HEK293T (cell line): ENCODE data around the gene RCAN3.
"Not testable (repeated sequence)": the region's sequence is repeated elsewhere in the genome, so short reads cannot be mapped to it uniquely, and the experiment has no call there.

Experiments used
- ARNT ChIP-seq: fragments of 450-650 bp; IDR thresholded peaks from 2 replicates; pipeline ENCODE4 v1.6.1; 2017; ENCODE audit warnings: mild to moderate bottlenecking
- BHLHE40 ChIP-seq: fragments of 450-650 bp; IDR thresholded peaks from 2 replicates; pipeline ENCODE4 v1.6.1; 2016; ENCODE audit warnings: mild to moderate bottlenecking, moderate library complexity, borderline replicate concordance
- CTBP1 ChIP-seq: fragments of 450-650 bp; IDR thresholded peaks from 2 replicates; pipeline ENCODE4 v1.6.1; 2016; ENCODE audit warnings: borderline replicate concordance
- ELF4 ChIP-seq: fragments of 450-650 bp; IDR thresholded peaks from 2 replicates; pipeline ENCODE4 v1.6.1; 2017; ENCODE audit warnings: antibody characterized with exemption
- FOXA1 ChIP-seq: fragments of 450-650 bp; IDR thresholded peaks from 2 replicates; pipeline ENCODE4 v1.6.1; 2016; ENCODE audit warnings: mild to moderate bottlenecking
- FOXK2 ChIP-seq: fragments of 450-650 bp; IDR thresholded peaks from 2 replicates; pipeline ENCODE4 v1.6.1; 2016; ENCODE audit warnings: mild to moderate bottlenecking
- FOXM1 ChIP-seq: fragments of 450-650 bp; IDR thresholded peaks from 2 replicates; pipeline ENCODE4 v1.6.1; 2017; ENCODE audit warnings: mild to moderate bottlenecking, borderline replicate concordance
- HDGF ChIP-seq: fragments of 450-650 bp; IDR thresholded peaks from 2 replicates; pipeline ENCODE4 v1.6.1; 2017; ENCODE audit warnings: antibody characterized with exemption, borderline replicate concordance
- NFRKB ChIP-seq: fragments of 450-650 bp; IDR thresholded peaks from 2 replicates; pipeline ENCODE4 v1.6.1; 2016; ENCODE audit warnings: mild to moderate bottlenecking, moderate library complexity
- SP1 ChIP-seq: fragments of 450-650 bp; IDR thresholded peaks from 2 replicates; pipeline ENCODE4 v1.6.1; 2017
- SUZ12 ChIP-seq: fragments of 450-650 bp; IDR thresholded peaks from 2 replicates; pipeline ENCODE4 v1.6.1; 2016; ENCODE audit warnings: mild to moderate bottlenecking
- TARDBP ChIP-seq: fragments of 450-650 bp; IDR thresholded peaks from 2 replicates; pipeline ENCODE4 v1.6.1; 2016
- ZNF384 ChIP-seq: fragments of 450-650 bp; IDR thresholded peaks from 2 replicates; pipeline ENCODE4 v1.6.1; 2016
- TF ChIP-seq, protein P1 (sequence below): fragments of 450-650 bp; IDR thresholded peaks from 2 replicates; pipeline ENCODE4 v1.6.1; 2016

DNA sequence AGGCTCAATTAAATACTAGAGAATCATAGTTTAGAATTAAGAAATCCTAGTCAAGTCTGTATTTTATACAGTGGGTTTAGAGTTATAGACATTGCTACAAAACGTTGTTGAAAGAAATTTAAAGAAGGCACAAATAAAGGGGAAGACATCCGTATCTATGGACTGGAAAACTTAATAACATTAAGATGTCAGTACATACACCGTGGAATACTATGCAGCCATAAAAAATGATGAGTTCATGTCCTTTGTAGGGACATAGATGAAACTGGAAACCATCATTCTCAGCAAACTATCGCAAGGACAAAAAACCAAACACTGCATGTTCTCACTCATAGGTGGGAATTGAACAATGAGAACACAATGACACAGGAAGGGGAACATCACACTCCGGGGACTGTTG lies 17.6 kb downstream of the RCAN3 start:
- not testable (repeated sequence) for TF ChIP-seq ZNF384, SUZ12, CTBP1, SP1, ELF4, TARDBP, BHLHE40, ARNT, HDGF, NFRKB, FOXM1, FOXA1, FOXK2
- TF ChIP-seq, protein P1, sequence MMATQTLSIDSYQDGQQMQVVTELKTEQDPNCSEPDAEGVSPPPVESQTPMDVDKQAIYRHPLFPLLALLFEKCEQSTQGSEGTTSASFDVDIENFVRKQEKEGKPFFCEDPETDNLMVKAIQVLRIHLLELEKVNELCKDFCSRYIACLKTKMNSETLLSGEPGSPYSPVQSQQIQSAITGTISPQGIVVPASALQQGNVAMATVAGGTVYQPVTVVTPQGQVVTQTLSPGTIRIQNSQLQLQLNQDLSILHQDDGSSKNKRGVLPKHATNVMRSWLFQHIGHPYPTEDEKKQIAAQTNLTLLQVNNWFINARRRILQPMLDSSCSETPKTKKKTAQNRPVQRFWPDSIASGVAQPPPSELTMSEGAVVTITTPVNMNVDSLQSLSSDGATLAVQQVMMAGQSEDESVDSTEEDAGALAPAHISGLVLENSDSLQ = not testable (repeated sequence)
